Measurements from ENCODE around the gene MMP17. TPM values are rescaled to one million over a fixed set of nuclear protein-coding genes. Genes with fewer than 3 reads are reported as not detected.

MMP17 gene
- polyA plus RNA-seq, 4 donors: 2.5 to 4.5 TPM; not detected in 2

- H3K36me3 ChIP-seq (ENCODE audit: control insufficient read depth in 3 of 3, insufficient read depth in 2 of 3, low read depth in 1 of 3, low read length in 3 of 3): no peaks in the 10 kb centered on the region
- H3K27ac ChIP-seq (ENCODE audit: low read depth in 1 of 3, low read length in 2 of 3): peak overlapping the region in 2 of 3 donors; percentile 38 to 42
- DNase-seq (peak; percentile 17 to 68), FAIRE-seq (no peak)
- H3K27me3 ChIP-seq (ENCODE audit: control insufficient read depth in 3 of 3, insufficient read depth in 3 of 3, low read length in 3 of 3): peaks cover 2 to 55% (median 19%) of the 10 kb centered on the region in 3 donors
- 1 to 2% (median 1%) methylated on average over 34 to 50 of the region's 50 CpGs for WGBS, 3 donors
- peaks cover 0 to 5% (median 4%) of the 10 kb centered on the region in 3 donors for H3K4me1 ChIP-seq (ENCODE audit: control insufficient read depth in 3 of 3, insufficient read depth in 2 of 3, low read depth in 1 of 3, low read length in 2 of 3)
- no peaks in the 10 kb centered on the region for H3K9me3 ChIP-seq (ENCODE audit: control insufficient read depth in 2 of 2, insufficient read depth in 1 of 2, low read depth in 1 of 2, low read length in 1 of 2)
- peak overlapping the region in 2 of 3 donors; percentile 27 to 36 for H3K4me3 ChIP-seq (ENCODE audit: low read depth in 1 of 3, low read length in 3 of 3)
Measured at GRCh38 chr12:131830335-131830913, 2.2 kb downstream of the MMP17 start.

DNA sequence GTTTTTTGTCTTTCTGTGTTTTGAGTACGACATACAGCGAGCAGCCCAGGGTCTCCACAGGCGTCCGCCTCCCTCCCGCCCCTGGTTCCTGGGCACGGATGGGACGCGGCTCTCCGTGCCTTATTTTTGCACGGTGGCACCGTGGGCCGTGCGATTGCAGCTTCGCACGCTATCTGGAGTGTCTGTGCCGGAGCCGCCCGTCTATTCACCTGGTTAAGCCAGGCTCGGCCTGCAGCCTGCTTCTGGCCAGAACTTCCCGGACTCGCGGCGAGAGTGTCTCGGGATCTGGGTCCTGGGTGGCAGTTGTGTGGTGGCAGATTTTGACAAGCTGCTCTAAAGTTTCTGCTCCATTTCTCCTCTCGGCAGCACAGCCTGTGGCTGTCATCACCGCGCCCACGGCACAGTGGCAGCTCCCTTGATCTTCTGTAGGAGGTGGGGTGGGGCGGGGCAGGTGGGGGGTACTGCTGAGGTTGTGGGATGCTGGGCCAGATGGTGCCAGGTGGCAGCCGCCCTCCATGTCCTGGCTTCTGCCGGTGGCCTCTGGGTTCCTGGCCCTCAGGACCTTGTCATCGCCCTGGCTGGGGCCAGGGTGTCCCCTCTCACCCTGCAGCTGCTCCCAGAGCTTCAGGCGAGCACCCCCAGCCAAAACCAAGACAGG lies 2.9 kb downstream of the MMP17 start:
- Histone ChIP-seq H3K27me3 (ENCODE audit: control insufficient read depth in 3 of 3, insufficient read depth in 3 of 3, low read length in 3 of 3) (peaks cover 2 to 55% (median 19%) of the 10 kb centered on the region in 3 donors), H3K4me1 (ENCODE audit: control insufficient read depth in 3 of 3, insufficient read depth in 2 of 3, low read depth in 1 of 3, low read length in 2 of 3) (peaks cover 0 to 5% (median 4%) of the 10 kb centered on the region in 3 donors), H3K36me3 (ENCODE audit: control insufficient read depth in 3 of 3, insufficient read depth in 2 of 3, low read depth in 1 of 3, low read length in 3 of 3) (no peaks in the 10 kb centered on the region), H3K9me3 (ENCODE audit: control insufficient read depth in 2 of 2, insufficient read depth in 1 of 2, low read depth in 1 of 2, low read length in 1 of 2) (no peaks in the 10 kb centered on the region), H3K27ac (ENCODE audit: low read depth in 1 of 3, low read length in 2 of 3) (peak overlapping the region in 2 of 3 donors; percentile 38 to 53), H3K4me3 (ENCODE audit: low read depth in 1 of 3, low read length in 3 of 3) (peak overlapping the region in 2 of 3 donors; percentile 27 to 36)
- DNase-seq (peak in 1 of 2 donors; percentile 37), FAIRE-seq (no peak)
- WGBS, 3 donors: 3 to 5% (median 4%) methylated on average over 33 of the region's 33 CpGs

DNA sequence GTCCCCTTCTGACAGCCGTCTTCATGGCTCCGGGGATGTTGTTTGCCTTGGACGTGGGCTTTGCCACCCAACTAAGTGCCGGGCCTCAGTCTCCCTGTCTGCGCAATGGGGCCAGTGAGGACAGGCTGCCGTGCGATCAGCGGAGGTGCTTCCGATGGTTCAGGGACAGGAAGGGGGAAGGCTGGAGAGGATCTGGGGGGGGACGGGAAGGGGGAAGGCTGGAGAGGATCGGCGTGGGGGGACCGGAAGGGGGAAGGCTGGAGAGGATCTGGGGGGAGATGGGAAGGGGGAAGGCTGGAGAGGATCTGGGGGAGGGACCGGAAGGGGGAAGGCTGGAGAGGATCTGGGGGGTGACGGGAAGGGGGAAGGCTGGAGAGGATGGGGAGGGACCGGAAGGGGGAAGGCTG lies 3.4 kb downstream of the MMP17 start:
- Histone ChIP-seq H3K36me3 (ENCODE audit: control insufficient read depth in 3 of 3, insufficient read depth in 2 of 3, low read depth in 1 of 3, low read length in 3 of 3) (no peaks in the 10 kb centered on the region), H3K4me1 (ENCODE audit: control insufficient read depth in 3 of 3, insufficient read depth in 2 of 3, low read depth in 1 of 3, low read length in 2 of 3) (peaks cover 0 to 5% (median 4%) of the 10 kb centered on the region in 3 donors), H3K27me3 (ENCODE audit: control insufficient read depth in 3 of 3, insufficient read depth in 3 of 3, low read length in 3 of 3) (peaks cover 2 to 49% (median 19%) of the 10 kb centered on the region in 3 donors), H3K4me3 (ENCODE audit: low read depth in 1 of 3, low read length in 3 of 3) (peak overlapping the region in 1 of 3 donors; percentile 36), H3K9me3 (ENCODE audit: control insufficient read depth in 2 of 2, insufficient read depth in 1 of 2, low read depth in 1 of 2, low read length in 1 of 2) (no peaks in the 10 kb centered on the region), H3K27ac (ENCODE audit: low read depth in 1 of 3, low read length in 2 of 3) (peak overlapping the region in 1 of 3 donors; percentile 53)
- DNase-seq: peak in 1 of 2 donors; percentile 21
- no peak for FAIRE-seq
- 28 to 67% (median 61%) methylated on average over 15 to 16 of the region's 16 CpGs for WGBS, 3 donors

DNA sequence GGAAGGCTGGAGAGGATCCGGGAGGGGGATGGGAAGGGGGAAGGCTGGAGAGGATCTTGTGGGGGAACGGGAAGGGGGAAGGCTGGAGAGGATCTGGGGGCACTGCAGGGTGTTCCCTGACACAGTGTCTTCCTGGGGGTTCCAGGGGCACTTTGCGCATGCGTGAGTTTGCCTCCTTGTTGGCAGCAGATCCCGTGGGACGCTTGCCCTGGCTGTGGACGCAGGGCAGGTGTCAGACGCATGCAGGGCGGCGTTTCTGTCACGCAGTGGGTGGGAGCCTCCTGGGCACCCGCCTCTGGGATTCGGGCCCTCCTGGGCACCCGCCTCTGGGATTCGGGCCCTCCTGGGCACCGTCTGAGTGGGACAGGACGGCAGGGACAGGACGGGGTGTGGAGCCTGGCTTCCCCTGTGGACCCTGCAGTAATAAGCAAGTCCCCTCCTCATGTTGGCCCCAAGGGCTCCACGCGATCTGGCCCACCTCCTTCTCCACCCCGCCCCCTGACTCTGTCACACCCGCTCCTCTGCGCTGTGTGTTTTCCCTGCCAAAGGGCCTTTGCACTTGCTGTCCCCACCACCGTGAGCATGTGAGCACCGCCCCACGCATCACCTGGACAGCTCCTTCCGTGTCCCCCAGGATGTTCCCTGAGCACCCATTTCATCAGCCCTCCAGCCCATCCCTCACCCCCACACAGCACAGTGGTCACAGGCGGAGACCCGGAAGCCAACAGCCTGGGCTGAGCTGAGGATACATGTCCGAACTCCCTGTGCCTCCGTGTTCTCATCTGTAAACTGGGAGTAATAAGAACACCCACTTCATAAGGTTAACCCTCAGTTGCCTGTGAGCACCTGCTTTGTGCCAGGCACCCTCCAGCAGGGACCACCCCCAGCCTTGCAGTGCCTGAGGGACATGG lies 4.4 kb downstream of the MMP17 start:
- FAIRE-seq (no peak), DNase-seq (peak in 1 of 2 donors; percentile 21)
- H3K36me3 ChIP-seq (ENCODE audit: control insufficient read depth in 3 of 3, insufficient read depth in 2 of 3, low read depth in 1 of 3, low read length in 3 of 3): no peaks in the 10 kb centered on the region
- H3K4me1 ChIP-seq (ENCODE audit: control insufficient read depth in 3 of 3, insufficient read depth in 2 of 3, low read depth in 1 of 3, low read length in 2 of 3): peaks cover 0 to 5% (median 4%) of the 10 kb centered on the region in 3 donors
- peaks cover 2 to 46% (median 19%) of the 10 kb centered on the region in 3 donors for H3K27me3 ChIP-seq (ENCODE audit: control insufficient read depth in 3 of 3, insufficient read depth in 3 of 3, low read length in 3 of 3)
- H3K4me3 ChIP-seq (ENCODE audit: low read depth in 1 of 3, low read length in 3 of 3): no peak overlapping the region
- H3K27ac ChIP-seq (ENCODE audit: low read depth in 1 of 3, low read length in 2 of 3): peak overlapping the region in 2 of 3 donors; percentile 5 to 33
- H3K9me3 ChIP-seq (ENCODE audit: control insufficient read depth in 2 of 2, insufficient read depth in 1 of 2, low read depth in 1 of 2, low read length in 1 of 2): no peaks in the 10 kb centered on the region
- WGBS, 3 donors: 34 to 43% (median 38%) methylated on average over 24 to 31 of the region's 31 CpGs

- no peak overlapping the region for H3K4me3 ChIP-seq (ENCODE audit: low read depth in 1 of 3, low read length in 3 of 3)
- WGBS, 3 donors: 66 to 77% (median 75%) methylated on average over 22 to 23 of the region's 23 CpGs
- no peaks in the 10 kb centered on the region for H3K36me3 ChIP-seq (ENCODE audit: control insufficient read depth in 3 of 3, insufficient read depth in 2 of 3, low read depth in 1 of 3, low read length in 3 of 3)
- no peak for FAIRE-seq
- no peak overlapping the region for H3K27ac ChIP-seq (ENCODE audit: low read depth in 1 of 3, low read length in 2 of 3)
- no peaks in the 10 kb centered on the region for H3K9me3 ChIP-seq (ENCODE audit: control insufficient read depth in 2 of 2, insufficient read depth in 1 of 2, low read depth in 1 of 2, low read length in 1 of 2)
- H3K27me3 ChIP-seq (ENCODE audit: control insufficient read depth in 3 of 3, insufficient read depth in 3 of 3, low read length in 3 of 3): peaks cover 2 to 44% (median 17%) of the 10 kb centered on the region in 3 donors
- DNase-seq: no peak
- peaks cover 0 to 5% (median 4%) of the 10 kb centered on the region in 3 donors for H3K4me1 ChIP-seq (ENCODE audit: control insufficient read depth in 3 of 3, insufficient read depth in 2 of 3, low read depth in 1 of 3, low read length in 2 of 3)
Measured at GRCh38 chr12:131833288-131833895, 5.2 kb downstream of the MMP17 start.

DNA sequence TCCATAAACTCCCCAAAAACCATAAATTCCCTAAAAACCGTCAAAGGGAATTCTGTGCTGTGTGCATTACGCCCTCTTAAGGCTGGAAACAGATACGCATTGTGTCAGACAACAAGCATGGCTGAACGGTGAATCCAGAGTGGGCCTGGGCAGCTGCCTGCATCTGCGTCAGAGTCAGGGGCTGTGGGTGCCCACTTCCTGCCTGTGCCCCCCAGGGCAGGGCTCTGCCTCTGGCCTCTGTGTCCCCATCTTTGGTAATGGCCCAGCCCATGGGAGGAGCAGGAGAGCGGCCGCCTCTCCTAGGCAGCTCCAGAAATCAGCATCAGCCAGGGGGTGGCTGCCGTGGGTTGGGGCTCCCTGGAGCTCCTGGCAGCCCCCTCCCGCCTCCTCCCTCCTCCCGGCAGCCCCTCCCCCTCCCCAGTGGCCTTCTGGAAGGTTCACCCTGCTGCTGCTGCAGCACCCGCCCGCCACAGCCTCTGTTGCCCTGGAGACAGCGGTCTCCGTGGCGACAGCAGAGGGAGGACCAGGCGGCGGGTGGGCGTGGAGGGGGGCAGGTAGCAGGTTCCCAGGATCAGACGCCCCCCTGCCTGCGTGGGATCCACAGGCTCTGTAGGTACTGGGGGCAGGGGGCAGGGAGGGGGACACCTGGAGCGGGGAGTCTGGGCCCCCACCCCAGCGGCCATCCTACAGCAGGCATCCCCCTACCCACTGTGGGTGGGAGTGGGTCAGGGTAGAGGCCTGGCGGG lies 5.9 kb downstream of the MMP17 start:
- 42 to 50% (median 47%) methylated on average over 19 to 23 of the region's 23 CpGs for WGBS, 3 donors
- H3K4me1 ChIP-seq (ENCODE audit: control insufficient read depth in 3 of 3, insufficient read depth in 2 of 3, low read depth in 1 of 3, low read length in 2 of 3): peaks cover 0 to 5% (median 4%) of the 10 kb centered on the region in 3 donors
- no peak for DNase-seq
- no peaks in the 10 kb centered on the region for H3K9me3 ChIP-seq (ENCODE audit: control insufficient read depth in 2 of 2, insufficient read depth in 1 of 2, low read depth in 1 of 2, low read length in 1 of 2)
- H3K4me3 ChIP-seq (ENCODE audit: low read depth in 1 of 3, low read length in 3 of 3): no peak overlapping the region
- no peak for FAIRE-seq
- no peaks in the 10 kb centered on the region for H3K36me3 ChIP-seq (ENCODE audit: control insufficient read depth in 3 of 3, insufficient read depth in 2 of 3, low read depth in 1 of 3, low read length in 3 of 3)
- no peak overlapping the region for H3K27ac ChIP-seq (ENCODE audit: low read depth in 1 of 3, low read length in 2 of 3)
- peaks cover 2 to 42% (median 13%) of the 10 kb centered on the region in 3 donors for H3K27me3 ChIP-seq (ENCODE audit: control insufficient read depth in 3 of 3, insufficient read depth in 3 of 3, low read length in 3 of 3)

GRCh38 chr12:131834798-131835615 lies 6.8 kb downstream of the MMP17 start:
- H3K4me3 ChIP-seq (ENCODE audit: low read depth in 1 of 3, low read length in 3 of 3): no peak overlapping the region
- peaks cover 2 to 33% (median 4%) of the 10 kb centered on the region in 3 donors for H3K27me3 ChIP-seq (ENCODE audit: control insufficient read depth in 3 of 3, insufficient read depth in 3 of 3, low read length in 3 of 3)
- H3K9me3 ChIP-seq (ENCODE audit: control insufficient read depth in 2 of 2, insufficient read depth in 1 of 2, low read depth in 1 of 2, low read length in 1 of 2): no peaks in the 10 kb centered on the region
- H3K36me3 ChIP-seq (ENCODE audit: control insufficient read depth in 3 of 3, insufficient read depth in 2 of 3, low read depth in 1 of 3, low read length in 3 of 3): no peaks in the 10 kb centered on the region
- WGBS, 3 donors: 31 to 62% (median 40%) methylated on average over 19 to 20 of the region's 20 CpGs
- H3K27ac ChIP-seq (ENCODE audit: low read depth in 1 of 3, low read length in 2 of 3): no peak overlapping the region
- DNase-seq (peak in 1 of 2 donors; percentile 19), FAIRE-seq (no peak)
- peaks cover 0 to 5% (median 4%) of the 10 kb centered on the region in 3 donors for H3K4me1 ChIP-seq (ENCODE audit: control insufficient read depth in 3 of 3, insufficient read depth in 2 of 3, low read depth in 1 of 3, low read length in 2 of 3)
